GM19193 (cell line): ENCODE results near the gene SPPL2B.
A peak's percentile ranks its signal among the peaks of the same experiment; 100 is the strongest.

Experiments
- POLR2A ChIP-seq: IDR thresholded peaks from 4 replicates; pipeline ENCODE4 v1.6.1; 2011; ENCODE audit not compliant: insufficient read depth, insufficient read length; ENCODE audit errors: extremely low read depth

SPPL2B gene, protein sequence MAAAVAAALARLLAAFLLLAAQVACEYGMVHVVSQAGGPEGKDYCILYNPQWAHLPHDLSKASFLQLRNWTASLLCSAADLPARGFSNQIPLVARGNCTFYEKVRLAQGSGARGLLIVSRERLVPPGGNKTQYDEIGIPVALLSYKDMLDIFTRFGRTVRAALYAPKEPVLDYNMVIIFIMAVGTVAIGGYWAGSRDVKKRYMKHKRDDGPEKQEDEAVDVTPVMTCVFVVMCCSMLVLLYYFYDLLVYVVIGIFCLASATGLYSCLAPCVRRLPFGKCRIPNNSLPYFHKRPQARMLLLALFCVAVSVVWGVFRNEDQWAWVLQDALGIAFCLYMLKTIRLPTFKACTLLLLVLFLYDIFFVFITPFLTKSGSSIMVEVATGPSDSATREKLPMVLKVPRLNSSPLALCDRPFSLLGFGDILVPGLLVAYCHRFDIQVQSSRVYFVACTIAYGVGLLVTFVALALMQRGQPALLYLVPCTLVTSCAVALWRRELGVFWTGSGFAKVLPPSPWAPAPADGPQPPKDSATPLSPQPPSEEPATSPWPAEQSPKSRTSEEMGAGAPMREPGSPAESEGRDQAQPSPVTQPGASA

DNA sequence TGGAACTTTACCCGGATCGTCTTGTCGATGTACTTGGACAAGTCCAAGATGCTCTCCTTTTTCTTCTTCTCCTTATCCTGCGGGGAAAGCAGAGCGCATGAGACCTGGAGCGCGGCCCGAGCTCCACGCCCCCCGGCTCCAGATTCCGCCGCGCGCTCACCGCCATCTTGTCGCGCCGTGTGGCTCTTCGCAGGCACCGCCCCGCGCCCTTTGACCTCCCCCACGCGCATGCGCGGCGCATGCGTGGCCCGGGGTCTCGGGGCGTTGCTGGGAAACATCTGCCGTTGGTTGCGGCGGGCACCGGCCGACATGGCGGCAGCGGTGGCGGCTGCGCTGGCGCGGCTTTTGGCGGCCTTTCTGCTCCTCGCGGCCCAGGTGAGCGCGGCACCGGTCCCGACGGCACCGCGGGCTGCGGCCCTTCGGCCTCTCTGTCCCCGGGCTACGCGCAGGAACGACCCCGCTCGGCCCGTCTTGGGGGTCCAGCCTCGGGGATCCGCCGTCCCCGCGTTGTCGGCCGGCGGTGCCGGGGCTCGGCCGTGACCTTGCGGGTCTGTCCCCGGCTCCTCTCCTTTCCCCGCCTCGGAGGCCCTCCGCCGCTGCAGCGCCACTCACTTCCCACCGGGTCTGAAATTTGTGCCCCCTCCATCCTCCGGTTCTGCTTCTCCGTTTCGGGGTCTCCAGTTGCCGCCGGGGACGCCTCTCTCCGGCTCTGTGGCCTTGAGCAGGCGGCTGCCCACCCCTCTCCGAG is at the start of gene SPPL2B, which contains the start of gene LSM7:
TSS of gene SPPL2B (plus strand) at position 284 of the 748 bp plus-strand sequence. CDS start at position 310, 26 bp downstream.
TSS of gene LSM7 (minus strand) at position 186 of the 748 bp plus-strand sequence. CDS start at position 166, 20 bp downstream.
- peak; percentile 89 for TF ChIP-seq POLR2A

DNA sequence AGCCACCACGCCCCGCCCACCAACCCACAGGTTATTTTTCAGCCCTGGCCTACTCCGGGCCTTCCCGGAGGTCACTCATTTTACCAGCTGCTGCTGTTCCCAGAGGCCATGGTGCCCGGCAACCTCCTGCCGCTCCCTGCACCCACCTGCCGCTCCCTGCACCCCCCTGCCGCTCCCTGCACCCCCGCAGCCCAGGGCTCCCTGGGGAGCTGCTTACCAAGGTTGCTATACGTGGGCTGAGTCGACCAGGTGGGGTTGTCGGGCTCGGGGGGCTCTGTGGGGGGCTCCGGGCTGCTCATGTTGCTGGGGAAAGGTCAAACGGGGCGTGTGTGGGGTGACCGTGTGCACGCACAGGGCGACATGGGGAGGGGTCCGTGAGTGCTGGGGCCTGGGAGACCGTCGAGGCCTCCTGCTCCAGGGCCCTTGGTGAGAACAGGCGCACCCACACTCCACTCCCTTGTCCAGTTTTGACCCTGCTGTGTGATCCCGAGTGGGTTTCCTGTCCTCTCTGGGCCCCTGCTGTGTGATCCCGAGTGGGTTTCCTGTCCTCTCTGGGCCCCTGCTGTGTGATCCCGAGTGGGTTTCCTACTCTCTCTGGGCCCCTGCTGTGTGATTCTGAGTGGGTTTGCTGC is 47.7 kb upstream of the SPPL2B start:
- TF ChIP-seq POLR2A = no peak

DNA sequence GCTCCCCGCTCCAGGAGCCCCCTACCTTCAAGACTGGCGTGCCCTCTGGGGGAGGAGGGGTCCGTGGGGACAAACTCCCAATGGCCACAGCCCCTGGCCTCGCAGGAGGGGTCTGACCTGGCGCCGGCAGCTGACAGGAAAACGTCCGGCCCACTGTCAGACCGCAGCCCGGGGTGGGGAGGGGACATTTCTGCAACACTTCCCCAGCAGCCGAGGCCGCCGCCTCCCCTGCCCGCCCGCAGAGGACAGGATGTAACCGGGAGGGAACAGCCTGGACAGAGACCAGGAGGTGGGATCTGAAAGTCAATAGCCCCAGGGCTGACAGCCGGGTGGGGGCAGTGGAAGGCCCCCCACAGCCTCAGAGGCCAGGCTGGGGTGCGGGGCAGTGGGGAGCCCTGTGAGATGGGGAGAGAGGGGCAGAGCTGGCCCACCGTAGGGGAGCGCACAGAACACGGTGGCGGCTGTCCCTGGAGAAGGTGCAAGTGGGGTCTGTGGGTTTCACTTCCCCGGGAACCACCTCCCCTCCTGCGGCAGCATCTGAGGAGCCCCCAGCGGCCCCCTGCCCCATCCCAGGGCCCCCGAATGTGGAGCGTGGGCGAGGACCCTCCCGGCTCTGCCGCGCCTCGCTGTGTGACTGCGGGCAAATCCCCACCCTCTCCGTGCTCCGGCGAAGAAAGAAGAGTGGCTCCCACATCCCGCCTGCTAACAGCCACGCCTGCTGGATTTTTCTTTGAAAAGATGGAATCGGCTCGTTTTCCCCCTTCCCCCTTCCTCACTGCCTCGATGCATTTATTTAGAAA is 46.2 kb upstream of the SPPL2B start, which contains the start of gene PEAK3:
TSS of gene PEAK3 (minus strand) at position 114 of the 800 bp plus-strand sequence. CDS start 1,244 bp downstream, outside the sequence.
- no peak for TF ChIP-seq POLR2A

DNA sequence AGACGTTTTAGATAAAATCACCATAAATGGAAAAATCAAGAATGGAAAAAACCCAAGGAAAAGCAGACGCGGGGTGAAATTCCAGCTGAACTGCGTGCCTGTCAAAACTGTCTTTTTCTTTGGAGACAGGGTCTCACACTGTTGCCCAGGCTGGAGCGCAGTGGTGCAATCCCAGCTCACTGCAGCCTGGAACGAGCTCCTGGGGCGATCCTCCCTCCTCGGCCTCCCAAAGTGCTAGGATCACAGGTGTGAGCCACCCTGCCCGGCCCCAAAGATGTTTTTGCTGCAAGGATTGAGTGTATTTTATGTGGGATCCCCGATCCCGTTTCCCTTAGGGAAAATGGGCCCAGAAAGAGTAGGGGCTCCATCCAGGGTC is 45.6 kb upstream of the SPPL2B start:
- no peak for TF ChIP-seq POLR2A

DNA sequence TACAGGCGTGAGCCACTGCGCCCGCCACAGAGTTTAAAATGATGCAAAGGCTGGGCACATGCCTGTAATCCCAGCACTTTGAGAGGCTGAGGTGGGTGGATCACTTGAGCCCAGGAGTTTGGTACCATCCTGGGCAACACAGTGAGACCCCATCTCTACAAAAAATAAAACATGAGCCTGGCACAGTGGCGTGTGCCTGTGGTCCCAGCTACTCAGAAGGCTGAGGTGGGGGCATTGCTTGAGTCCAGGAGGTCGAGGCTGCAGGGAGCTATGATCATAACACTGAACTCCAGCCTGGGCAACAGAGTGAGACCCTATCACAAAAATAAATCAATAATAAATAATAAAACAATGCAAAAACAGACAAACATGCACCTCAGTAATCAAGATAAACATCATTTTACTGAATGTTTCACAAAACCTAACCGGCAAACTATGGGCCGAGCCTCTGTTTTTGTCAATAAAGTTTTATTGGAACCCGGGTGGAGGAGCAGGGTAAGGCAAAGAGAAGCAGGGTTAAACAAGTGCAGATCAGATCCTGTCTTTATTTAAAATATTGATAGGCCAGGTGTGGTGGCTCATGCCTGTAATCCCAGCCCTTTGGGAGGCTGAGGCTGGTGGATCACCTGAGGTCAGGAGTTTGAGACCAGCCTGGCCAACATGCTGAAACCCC is 44.5 kb upstream of the SPPL2B start:
- TF ChIP-seq POLR2A = no peak

DNA sequence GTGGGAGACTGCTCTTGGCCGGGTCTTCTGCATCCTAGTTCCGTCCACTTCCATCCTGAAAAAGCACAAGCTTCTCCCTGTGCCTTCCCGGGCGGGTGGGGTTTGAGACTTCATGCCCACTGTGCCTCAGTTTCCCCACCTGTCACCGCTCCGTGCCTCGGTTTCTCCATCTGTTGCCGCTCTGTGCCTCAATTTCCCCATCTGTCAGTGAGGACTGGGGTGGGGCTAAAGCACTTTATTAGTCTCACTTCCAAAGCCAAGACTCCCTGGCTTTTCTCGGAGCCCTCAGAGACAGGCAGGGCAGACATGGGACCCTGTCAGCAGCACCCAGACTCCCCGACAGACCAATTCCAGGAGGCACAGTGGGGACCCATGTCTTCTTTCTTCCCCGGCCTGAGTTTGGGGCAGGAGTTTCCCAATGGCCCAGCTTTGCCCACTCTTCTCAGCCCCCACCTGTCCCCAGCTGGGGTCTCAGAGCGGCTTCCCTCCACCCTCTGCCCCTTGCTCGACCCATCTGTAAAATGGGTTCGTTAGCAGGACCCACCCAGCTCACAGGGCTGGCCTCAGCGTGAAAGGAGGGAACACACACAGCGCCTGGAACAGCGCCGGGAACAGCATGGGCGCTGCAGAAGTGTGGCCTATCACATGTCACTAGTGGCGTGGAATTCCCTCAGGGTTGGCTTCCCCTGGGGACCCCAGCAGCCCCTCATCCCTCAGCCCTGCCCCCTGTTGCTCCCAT is 41.9 kb upstream of the SPPL2B start:
- TF ChIP-seq POLR2A = no peak

DNA sequence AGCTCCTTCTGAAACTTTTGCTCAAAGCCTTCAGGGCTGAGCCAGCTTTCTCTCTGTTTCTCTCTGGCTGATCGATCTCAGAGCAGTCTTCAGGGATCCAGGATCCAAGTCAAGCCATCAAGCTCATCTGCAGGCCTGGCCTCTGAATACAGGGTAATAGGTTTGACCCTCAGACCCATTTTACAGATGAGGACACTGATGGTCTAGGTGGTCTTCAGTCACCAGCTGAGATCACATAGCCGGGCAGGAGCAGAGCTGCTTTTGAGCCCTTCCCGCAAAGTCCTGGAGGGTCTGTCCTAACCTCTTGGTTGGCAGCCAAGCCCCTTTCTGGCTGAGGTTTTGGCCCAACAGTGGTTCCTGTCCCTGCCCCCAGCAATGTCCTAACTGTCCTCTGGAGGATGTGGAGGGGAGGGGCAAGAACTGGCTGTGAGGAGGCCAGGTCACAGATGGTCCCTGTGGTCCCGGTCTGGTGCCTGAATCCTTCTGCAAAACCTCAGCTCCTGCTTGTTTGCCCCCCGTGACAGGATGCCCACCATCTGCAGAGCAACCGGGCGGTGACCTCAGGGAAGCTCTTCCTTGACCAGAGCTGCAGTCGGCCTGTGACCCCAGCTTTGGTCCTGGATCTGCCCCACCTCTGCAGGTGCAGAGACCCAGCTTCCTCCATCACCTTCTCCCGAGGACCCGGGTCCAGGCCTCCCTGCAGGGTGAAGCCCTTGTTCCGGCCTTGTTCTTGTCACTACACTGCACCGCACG is 40.7 kb upstream of the SPPL2B start:
- no peak for TF ChIP-seq POLR2A

DNA sequence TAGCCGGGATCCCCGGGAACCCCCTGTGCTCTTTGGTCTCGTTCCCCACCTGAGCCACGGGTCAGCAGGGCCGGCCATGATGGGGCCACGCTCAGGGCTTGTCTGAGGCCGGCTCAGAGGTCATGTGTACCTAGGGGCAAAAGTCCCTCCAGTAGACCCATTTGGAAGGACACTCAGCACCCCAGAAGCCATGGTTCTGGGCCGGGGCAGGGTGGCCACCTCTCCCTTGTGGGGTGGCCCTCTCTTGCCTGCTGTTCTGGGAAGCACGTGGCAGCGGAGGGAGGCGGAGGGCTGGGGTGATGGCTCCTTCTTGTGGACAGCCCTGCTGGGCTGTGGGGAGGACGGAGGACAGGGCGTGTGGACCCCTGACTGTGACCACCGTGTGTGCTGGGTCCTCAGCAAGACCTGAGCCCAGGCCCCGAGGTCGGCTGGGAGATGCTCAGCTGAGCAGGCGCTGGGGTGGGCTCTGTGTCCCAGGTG is 40.1 kb upstream of the SPPL2B start:
- no peak for TF ChIP-seq POLR2A

DNA sequence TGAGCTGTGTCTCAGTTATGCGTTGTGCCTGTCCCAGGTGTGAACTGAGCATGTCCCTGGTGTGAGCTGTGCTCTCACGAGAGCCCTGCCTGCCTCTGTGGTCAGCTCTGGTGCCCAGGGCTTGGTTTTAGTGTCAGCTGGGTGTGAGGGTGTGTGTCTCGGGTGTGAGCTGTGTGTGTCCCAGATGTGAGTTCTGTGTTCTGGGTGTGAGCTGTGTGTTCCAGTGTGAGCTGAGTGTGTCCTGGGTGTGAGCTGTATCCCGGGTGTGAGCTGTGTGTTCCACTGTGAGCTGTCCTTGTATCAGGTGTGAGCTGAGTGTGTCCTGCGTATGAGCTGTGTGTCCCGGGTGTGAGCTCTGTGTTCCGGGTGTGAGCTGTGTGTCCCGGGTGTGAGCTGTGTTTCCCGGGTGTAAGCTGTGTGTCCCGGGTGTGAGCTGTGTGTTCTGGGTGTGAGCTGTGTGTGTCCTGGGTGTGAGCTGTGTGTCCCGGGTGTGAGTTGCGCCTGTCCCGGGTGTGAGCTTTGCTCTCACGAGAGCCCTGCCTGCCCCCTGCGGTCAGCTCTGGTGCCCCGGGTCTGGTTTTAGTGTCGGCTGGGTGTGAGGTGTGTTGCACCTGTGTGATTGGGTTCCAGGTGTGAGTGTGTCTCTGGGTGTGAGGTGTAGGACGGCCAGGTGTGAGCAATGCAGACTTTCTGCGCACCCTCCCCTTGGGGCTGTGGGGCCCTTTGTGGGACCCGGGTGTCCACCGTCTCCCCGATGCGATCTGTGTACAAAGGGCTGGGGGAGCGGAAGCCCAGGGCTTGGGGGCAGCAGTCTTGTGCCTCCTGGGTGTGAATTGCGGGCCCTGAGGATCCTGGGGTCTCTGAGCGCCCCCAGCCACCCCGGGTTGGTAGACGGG is 39.4 kb upstream of the SPPL2B start:
- no peak for TF ChIP-seq POLR2A

DNA sequence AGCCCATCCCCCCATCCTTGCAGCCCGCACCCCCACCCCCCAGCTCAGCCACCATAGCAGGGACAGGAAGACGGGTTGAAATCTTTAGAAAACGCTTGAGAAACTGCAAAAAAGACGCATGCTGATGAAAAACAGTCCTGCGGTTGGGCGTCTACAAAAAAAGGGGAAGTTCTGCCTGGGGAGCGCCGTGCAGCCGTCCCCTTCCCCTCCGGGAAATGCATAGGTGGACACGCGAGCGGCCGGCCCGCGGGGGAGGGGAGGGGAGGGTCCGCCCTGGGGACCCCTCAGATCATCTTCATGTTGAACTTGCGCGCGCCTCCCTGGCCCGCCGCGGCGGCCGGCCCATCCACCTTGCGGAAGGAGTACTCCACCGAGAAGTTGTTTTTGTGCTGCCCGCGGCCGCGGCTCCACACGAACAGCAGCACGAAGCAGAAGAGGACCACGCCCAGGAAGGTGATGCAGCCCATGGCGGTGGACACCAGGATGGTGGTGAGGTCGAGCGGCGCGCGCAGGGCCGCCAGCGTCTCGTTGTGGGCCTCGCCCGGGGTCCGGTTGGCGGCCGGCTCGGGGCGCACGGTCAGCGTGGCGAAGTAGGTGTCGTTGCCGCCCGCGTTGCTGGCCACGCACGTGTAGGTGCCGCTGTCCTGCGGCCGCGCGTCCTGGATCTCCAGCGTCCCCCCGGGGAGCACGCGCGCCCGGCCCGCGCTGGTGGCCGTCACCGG is 38.6 kb upstream of the SPPL2B start:
- no peak for TF ChIP-seq POLR2A
